Measurements from ENCODE around the gene TBC1D22A.

DNA sequence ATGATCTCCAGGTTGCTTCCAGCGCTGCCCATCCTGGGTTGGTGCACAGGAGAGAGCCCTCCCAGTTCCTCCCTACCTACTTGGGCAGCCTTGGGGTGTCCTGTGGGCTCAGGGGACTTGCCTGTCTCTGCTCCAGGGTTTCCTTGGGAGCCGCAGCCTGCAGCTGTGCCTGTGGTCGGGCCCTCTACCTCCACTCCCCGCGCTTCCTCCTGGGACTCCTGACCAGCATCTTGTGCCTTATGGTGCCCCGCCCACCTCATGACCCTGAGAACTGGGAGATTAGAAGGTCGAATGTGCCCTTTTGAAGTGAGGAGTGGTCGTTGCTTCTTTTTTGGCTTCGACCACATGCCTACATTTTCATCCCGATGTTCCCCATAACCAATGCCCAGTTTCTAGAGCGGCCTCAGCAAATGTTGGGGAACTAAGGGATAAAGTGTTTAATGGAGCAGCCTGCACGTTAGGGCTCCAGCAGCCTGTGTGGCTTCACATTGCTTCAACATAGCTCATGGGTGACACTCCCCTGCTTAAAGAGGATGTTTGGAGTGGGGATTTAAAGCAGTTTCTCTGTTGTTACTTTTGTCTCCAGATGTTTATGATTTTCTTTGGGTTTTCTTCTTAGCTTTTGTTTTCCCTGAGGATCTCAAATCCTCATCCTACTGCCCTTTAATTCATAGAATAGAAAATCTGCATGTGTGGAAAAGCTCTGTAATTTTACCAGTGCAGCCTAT is 248.8 kb downstream of the TBC1D22A start:
- TF ChIP-seq JUND (IDR thresholded peaks at IDR 0.05): no peak
- TF ChIP-seq CTCF (IDR thresholded peaks at IDR 0.05 in 2 of 3, conservative IDR thresholded peaks at IDR 0.05 in 1 of 3; ENCODE audit: borderline replicate concordance in 1 of 3, insufficient read depth in 1 of 3, low read depth in 2 of 3, low read length in 2 of 3): no peak
- no peak for TF ChIP-seq EZH2phosphoT487 (IDR thresholded peaks at IDR 0.05; ENCODE audit: borderline replicate concordance)
- no peak for TF ChIP-seq POLR2AphosphoS5 (IDR thresholded peaks at IDR 0.05; ENCODE audit: low read depth, low read length)
- no peak for TF ChIP-seq EGR1 (IDR thresholded peaks at IDR 0.05; ENCODE audit: low read depth)
- TF ChIP-seq YY1 (IDR thresholded peaks at IDR 0.05; ENCODE audit: extremely low read depth, insufficient replicate concordance, low read depth, low read length): no peak
- TF ChIP-seq, protein P1, sequence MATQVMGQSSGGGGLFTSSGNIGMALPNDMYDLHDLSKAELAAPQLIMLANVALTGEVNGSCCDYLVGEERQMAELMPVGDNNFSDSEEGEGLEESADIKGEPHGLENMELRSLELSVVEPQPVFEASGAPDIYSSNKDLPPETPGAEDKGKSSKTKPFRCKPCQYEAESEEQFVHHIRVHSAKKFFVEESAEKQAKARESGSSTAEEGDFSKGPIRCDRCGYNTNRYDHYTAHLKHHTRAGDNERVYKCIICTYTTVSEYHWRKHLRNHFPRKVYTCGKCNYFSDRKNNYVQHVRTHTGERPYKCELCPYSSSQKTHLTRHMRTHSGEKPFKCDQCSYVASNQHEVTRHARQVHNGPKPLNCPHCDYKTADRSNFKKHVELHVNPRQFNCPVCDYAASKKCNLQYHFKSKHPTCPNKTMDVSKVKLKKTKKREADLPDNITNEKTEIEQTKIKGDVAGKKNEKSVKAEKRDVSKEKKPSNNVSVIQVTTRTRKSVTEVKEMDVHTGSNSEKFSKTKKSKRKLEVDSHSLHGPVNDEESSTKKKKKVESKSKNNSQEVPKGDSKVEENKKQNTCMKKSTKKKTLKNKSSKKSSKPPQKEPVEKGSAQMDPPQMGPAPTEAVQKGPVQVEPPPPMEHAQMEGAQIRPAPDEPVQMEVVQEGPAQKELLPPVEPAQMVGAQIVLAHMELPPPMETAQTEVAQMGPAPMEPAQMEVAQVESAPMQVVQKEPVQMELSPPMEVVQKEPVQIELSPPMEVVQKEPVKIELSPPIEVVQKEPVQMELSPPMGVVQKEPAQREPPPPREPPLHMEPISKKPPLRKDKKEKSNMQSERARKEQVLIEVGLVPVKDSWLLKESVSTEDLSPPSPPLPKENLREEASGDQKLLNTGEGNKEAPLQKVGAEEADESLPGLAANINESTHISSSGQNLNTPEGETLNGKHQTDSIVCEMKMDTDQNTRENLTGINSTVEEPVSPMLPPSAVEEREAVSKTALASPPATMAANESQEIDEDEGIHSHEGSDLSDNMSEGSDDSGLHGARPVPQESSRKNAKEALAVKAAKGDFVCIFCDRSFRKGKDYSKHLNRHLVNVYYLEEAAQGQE (IDR thresholded peaks at IDR 0.05; ENCODE audit: low read depth): no peak
- no peak for TF ChIP-seq FOSL1 (IDR thresholded peaks at IDR 0.05; ENCODE audit: low read depth)
